AG04450 (cell line): ENCODE results near the gene MATN4. TPM values are rescaled to one million over a fixed set of nuclear protein-coding genes. Genes with fewer than 3 reads are reported as not detected.

Experiments used
- CTCF ChIA-PET: fragments of 300-600, 350-600 bp; formaldehyde crosslinking; extraction: SDS; loops from one replicate; lab custom pipeline; 2022; ENCODE audit warnings: antibody characterized with exemption, inconsistent platforms; lab: Charles Lee
- POLR2A ChIA-PET: fragments of 350-600 bp; formaldehyde crosslinking; extraction: SDS; loops from one replicate; lab custom pipeline; 2021; ENCODE audit warnings: antibody characterized with exemption, inconsistent platforms; lab: Yijun Ruan, JAX
- DNase-seq: peaks from one replicate; pipeline ENCODE4 v3.0.0-alpha.2; 2011; ENCODE audit warnings: low read depth, low spot score
- H3K27ac ChIP-seq: one replicate; pipeline ENCODE4 v1.5.1; 2012; ENCODE audit warnings: low read depth, low read length, control low read depth
- H3K27me3 ChIP-seq: one replicate; pipeline ENCODE4 v1.6.0; 2012; ENCODE audit warnings: low read length; ENCODE audit not compliant: control insufficient read depth, insufficient read depth
- H3K4me3 ChIP-seq: 2 replicates; pipeline ENCODE4 v1.5.1; 2011; ENCODE audit warnings: mild to moderate bottlenecking, low read depth, low read length, control low read depth
- H3K9me3 ChIP-seq: 2 replicates; pipeline ENCODE4 v1.5.1; 2012; ENCODE audit warnings: low read length; ENCODE audit not compliant: control insufficient read depth, insufficient read depth
- CTCF ChIP-seq: IDR thresholded peaks from 2 replicates; pipeline ENCODE4 v1.5.1; 2011; ENCODE audit warnings: low read depth, low read length, control low read depth, inconsistent platforms
- polyA plus RNA-seq: library from polyadenylated mRNA; depleted of rRNA; stranded (reverse); fragments of >200 nt; gene quantifications from 2 replicates; pipeline ENCODE4 v1.2.3, GENCODE V29; 2011

The MATN4 gene
- polyA plus RNA-seq, 1 experiment: not detected

DNA sequence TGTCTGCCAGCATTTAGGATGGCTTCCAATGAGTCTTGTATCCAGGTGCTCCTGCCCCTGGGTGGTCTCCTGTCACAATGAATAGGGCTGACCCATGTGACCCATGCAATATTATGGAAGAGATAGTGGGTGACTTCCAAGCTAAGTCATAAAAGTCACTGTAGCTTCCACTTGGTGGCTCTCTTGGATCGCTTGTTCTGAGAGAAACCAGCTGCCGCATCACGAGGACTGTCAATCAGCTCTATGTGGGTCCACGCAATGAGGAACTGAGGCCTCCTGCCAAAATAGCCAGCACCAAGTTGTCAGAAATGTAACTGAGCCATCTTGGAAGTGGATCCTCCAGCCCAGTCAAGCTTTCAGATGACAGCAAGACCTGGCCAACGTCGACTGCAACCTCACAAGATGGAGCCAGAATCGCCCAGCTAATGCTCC, 14.9 kb upstream of the MATN4 start:
- peak overlapping the region; percentile 31 for H3K27ac ChIP-seq
- no peaks in the 10 kb centered on the region for H3K9me3 ChIP-seq
- H3K4me3 ChIP-seq: no peak overlapping the region
- H3K27me3 ChIP-seq: no peaks in the 10 kb centered on the region
- DNase-seq: no peak
- CTCF ChIA-PET: interaction anchor here (0.6 to 2.3 kb wide), 4 partner anchors 51 to 665 kb away, joined by 4 to 19 read pairs (median 10); no protein-coding TSS in a partner anchor
- TF ChIP-seq CTCF: no peak
- POLR2A ChIA-PET: interaction anchor here (0.8 to 1.9 kb wide), 4 partner anchors 15 to 40 kb away, joined by 3 to 7 read pairs (median 4); partner anchors contain the start of gene SYS1

- H3K27ac ChIP-seq: no peak overlapping the region
- no peak for DNase-seq
- no peak for TF ChIP-seq CTCF
- peaks cover 14% of the 10 kb centered on the region for H3K27me3 ChIP-seq
- CTCF ChIA-PET: interaction anchor here (0.6 to 7.6 kb wide), 9 partner anchors 9 to 451 kb away, joined by 3 to 185 read pairs (median 5); partner anchors contain the start of gene SYS1
- POLR2A ChIA-PET: no interaction called here
- no peak overlapping the region for H3K4me3 ChIP-seq
- H3K9me3 ChIP-seq: no peaks in the 10 kb centered on the region; the same call in 1 of the 2 replicates
Measured at GRCh38 chr20:45320948-45321595, 13.0 kb upstream of the MATN4 start.

DNA sequence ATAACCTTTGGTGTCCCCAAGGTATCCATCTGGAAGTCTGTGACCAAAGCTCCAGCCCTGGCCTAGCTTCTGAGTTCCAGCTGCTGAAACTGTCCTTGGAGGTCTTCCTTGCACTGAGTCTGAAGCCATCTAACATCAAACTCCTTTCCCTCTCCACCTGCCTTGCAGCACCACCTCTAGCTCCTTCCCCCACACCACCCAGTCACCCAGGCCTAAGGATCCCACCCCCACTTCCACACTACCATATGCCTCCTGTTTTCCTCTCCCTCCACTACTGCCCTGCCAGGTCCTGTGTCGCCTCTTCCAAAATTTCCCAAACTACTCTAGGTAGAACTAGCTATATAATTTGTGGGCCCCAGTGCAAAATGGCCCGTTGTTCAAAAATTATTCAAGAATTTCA, 10.8 kb upstream of the MATN4 start:
- Histone ChIP-seq H3K9me3 (no peaks in the 10 kb centered on the region; the same call in 1 of the 2 replicates), H3K4me3 (no peak overlapping the region), H3K27ac (no peak overlapping the region), H3K27me3 (peaks cover 23% of the 10 kb centered on the region)
- ChIA-PET POLR2A (no interaction called here), CTCF (interaction anchor here (0.6 to 7.6 kb wide), 58 partner anchors 9 to 453 kb away, joined by 3 to 185 read pairs (median 5); partner anchors contain the start of genes KCNS1, MATN4, PIGT and SYS1)
- TF ChIP-seq CTCF: no peak
- no peak for DNase-seq

DNA sequence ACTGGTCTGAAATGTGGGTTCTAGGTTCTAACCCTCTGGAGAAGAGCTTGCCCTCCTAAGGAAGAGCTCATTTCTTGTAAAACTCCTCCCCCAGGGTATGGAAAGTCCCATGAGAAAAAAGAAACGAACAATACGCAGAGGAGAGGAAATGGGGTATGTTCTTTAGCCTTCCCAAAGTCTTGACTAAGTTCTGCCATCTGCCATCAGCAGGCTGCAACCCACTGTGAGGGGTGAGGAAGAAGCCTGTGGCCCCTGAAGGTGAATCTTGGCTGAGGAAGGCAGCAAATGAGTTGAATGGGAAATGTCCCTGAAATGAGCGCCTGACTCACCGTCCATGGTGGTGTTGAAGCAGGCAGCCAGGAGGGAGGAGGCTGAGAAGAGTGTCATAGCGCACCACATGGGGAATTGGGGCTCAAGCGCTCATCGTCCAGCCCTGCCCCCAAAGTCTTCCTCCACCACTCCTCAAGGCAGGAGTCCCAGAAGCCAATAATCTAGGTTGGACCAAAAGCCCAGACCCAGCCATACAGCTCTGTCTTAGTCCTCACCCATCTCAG, 10.4 kb upstream of the MATN4 start:
- Histone ChIP-seq H3K27me3 (peaks cover 27% of the 10 kb centered on the region), H3K9me3 (no peaks in the 10 kb centered on the region; the same call in 1 of the 2 replicates), H3K27ac (no peak overlapping the region), H3K4me3 (no peak overlapping the region)
- POLR2A ChIA-PET: no interaction called here
- CTCF ChIA-PET: interaction anchor here (0.6 to 7.6 kb wide), 51 partner anchors 9 to 453 kb away, joined by 3 to 185 read pairs (median 5); partner anchors contain the start of genes MATN4, PIGT and SYS1
- no peak for DNase-seq
- no peak for TF ChIP-seq CTCF
